Testis (tissue), 3 donors: ENCODE data around the gene LLGL2. TPM values are rescaled to one million over a fixed set of nuclear protein-coding genes. Genes with fewer than 3 reads are reported as not detected.

Experiments
- DNase-seq: peaks from one replicate; pipeline ENCODE4 v3.0.0-alpha.2; 2019
- H3K27ac ChIP-seq, 2 donors: fragments of 200-600 bp; sonication (generic); one replicate each; pipeline ENCODE4 v1.5.1; 2019
- H3K27me3 ChIP-seq: fragments of 200-600 bp; sonication (generic); one replicate; pipeline ENCODE4 v1.5.1; 2019
- H3K36me3 ChIP-seq: fragments of 200-600 bp; sonication (generic); one replicate; pipeline ENCODE4 v1.5.1; 2017; ENCODE audit warnings: low read depth; ENCODE audit errors: missing control alignments
- H3K4me1 ChIP-seq: fragments of 200-600 bp; sonication (generic); one replicate; pipeline ENCODE4 v1.5.1; 2019
- H3K4me3 ChIP-seq, 2 donors: fragments of 200-600 bp; sonication (generic); one replicate each; pipeline ENCODE4 v1.5.1; 2017 to 2019
- H3K9me3 ChIP-seq: fragments of 200-600 bp; sonication (generic); one replicate; pipeline ENCODE4 v1.5.1; 2017
- POLR2A ChIP-seq: fragments of 450-650 bp; IDR thresholded peaks from one replicate; pipeline ENCODE4 v1.6.1; 2017; ENCODE audit warnings: antibody characterized with exemption, mild to moderate bottlenecking, moderate library complexity
- WGBS, 2 donors: methylation state at CpG; one replicate each; pipeline ENCODE4 v1.1.5; 2018; 5-methylcytosine and 5-hydroxymethylcytosine counted together
- intact Hi-C: fragments of 100-400 bp; cut with DNase I; formaldehyde crosslinking; loops from one replicate; pipeline ENCODE4 v1.15.1; 2023; ENCODE audit warnings: low total_unique reads
- polyA plus RNA-seq: library from polyadenylated mRNA; stranded (reverse); fragments of 350-450 nt; fragmentation: Illumina TruSeq; extraction: RNeasy Lipid Tissue Mini Kit (QIAGEN cat#74804); gene quantifications from one replicate; pipeline ENCODE4 v1.2.3, GENCODE V29; 2014; ENCODE audit warnings: low read depth, low replicate concordance; ENCODE audit not compliant: insufficient read depth
- total RNA-seq, 2 donors: library from RNA; depleted of rRNA; stranded (reverse); fragments of >200 nt; gene quantifications; one replicate each; pipeline ENCODE4 v1.2.3, GENCODE V29; 2016
- TF ChIP-seq, protein P1 (sequence below), 3 experiments: fragments of 450-650 bp in 2 of 3; fragments of 200-600 bp in 1 of 3; sonication (generic) in 1 of 3; IDR thresholded peaks; one replicate each; pipeline ENCODE4 v1.5.1; 2016 to 2019; ENCODE audit warnings: antibody characterized with exemption in 3 of 3, mild to moderate bottlenecking in 2 of 3, moderate library complexity in 1 of 3

Gene LLGL2
- total and polyA plus RNA-seq, 3 donors from 2014 or later = 20.6 to 34.3 (median 22.9) TPM

DNA sequence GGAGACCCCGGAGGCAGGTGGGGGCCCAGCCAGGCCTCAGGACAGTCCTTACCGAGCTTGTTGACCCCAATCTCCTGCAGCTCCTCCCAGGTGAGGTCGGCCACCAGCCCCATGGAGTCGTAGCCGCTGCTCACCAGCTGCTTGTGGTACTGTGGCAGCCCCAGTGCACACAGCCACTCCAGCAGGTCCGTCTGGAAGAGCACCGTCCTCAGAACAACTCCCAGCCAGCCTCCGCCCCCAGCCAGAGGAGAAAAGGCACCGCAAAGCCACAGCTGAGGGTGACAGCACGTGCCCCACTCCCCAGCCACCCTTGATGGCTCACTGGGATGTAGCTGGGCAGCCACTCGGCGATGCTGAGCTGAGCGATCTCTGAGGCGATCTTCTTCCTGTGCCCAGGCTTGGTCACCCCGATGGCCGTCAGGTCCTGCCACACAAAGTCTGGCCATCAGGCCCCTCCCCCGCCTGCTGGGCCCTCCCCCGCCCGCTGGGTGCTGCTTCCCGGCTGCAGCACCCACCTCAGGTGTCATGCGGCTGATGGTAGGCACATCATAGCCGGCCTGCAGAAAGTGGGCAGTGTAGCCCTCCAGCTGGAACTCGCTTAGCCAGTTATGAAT, 22.1 kb upstream of the LLGL2 start:
- WGBS, 2 donors = 89 to 96% methylated on average over 10 to 18 of the region's 23 CpGs
- intact Hi-C loops = no loop called here
- H3K27ac ChIP-seq = no peak overlapping the region
- H3K4me1 ChIP-seq = peaks cover 32% of the 10 kb centered on the region
- no peaks in the 10 kb centered on the region for H3K36me3 ChIP-seq
- no peak overlapping the region for H3K4me3 ChIP-seq
- H3K9me3 ChIP-seq = no peaks in the 10 kb centered on the region
- TF ChIP-seq, protein P1, sequence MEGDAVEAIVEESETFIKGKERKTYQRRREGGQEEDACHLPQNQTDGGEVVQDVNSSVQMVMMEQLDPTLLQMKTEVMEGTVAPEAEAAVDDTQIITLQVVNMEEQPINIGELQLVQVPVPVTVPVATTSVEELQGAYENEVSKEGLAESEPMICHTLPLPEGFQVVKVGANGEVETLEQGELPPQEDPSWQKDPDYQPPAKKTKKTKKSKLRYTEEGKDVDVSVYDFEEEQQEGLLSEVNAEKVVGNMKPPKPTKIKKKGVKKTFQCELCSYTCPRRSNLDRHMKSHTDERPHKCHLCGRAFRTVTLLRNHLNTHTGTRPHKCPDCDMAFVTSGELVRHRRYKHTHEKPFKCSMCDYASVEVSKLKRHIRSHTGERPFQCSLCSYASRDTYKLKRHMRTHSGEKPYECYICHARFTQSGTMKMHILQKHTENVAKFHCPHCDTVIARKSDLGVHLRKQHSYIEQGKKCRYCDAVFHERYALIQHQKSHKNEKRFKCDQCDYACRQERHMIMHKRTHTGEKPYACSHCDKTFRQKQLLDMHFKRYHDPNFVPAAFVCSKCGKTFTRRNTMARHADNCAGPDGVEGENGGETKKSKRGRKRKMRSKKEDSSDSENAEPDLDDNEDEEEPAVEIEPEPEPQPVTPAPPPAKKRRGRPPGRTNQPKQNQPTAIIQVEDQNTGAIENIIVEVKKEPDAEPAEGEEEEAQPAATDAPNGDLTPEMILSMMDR (IDR thresholded peaks at IDR 0.05) = no peak
- TF ChIP-seq POLR2A = no peak
- H3K27me3 ChIP-seq = no peaks in the 10 kb centered on the region
- no peak for DNase-seq

DNA sequence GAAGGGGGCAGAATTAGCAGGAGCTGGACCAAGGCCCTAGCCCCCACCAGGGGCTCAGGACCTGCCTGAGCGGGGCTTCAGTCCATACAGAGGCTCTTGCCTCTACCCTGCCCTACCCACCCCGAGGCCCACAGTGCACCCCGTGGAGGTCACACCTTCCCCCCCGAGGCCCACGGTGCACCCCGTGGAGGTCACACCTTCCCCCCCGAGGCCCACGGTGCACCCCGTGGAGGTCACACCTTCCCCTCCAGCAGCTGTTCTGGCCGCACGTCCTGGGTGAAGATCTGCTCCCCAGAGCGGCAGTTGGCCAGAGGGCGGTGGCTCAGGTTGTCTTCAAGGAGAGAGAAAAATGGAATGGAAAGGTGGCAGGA, 21.5 kb upstream of the LLGL2 start:
- no peak for DNase-seq
- H3K27ac ChIP-seq = no peak overlapping the region
- 72 to 74% methylated on average over 12 to 13 of the region's 13 CpGs for WGBS, 2 donors
- intact Hi-C loops = no loop called here
- H3K36me3 ChIP-seq = no peaks in the 10 kb centered on the region
- TF ChIP-seq, protein P1 (IDR thresholded peaks at IDR 0.05) = no peak
- TF ChIP-seq POLR2A = no peak
- no peak overlapping the region for H3K4me3 ChIP-seq
- no peaks in the 10 kb centered on the region for H3K9me3 ChIP-seq
- H3K27me3 ChIP-seq = no peaks in the 10 kb centered on the region
- peaks cover 27% of the 10 kb centered on the region for H3K4me1 ChIP-seq

DNA sequence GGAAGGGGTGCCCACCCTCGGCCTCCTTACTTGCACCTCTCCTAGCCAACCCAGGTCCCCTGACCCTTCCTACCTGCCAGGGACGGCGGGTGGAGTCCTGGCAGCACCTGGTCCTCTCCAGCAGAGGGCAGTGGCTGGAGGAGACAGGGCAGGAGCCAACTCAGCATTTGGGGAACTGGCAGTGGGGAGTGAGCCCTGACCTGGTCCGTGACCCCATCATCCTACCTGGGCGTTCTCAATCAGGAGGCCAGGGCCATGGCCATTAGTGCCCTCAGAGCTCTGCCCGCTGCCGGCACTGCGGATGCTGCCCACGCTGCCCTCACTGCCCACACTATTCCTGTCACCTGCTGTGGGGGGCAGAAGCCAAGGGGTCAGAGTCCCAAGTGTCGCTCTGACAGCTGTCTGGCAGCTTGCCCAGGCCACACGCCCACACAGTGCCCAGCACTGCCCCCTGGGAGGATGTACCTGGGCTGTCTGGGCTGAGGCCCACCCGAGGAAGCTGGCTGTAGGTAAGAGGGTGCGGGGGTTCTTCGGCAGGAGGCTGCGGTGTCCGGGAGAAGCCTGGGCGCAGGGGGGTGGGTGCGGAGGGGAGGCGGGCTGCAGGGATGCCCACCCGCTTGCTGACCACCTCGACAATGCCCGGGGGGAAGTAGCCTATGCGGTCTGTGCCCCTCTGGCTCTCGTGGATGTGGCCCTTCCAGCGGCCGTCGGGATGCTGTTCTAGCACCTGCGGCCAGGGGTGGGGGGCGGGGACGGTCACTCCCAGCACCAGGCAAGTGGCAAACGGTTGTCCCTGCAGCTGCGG, 20.9 kb upstream of the LLGL2 start:
- TF ChIP-seq, protein P1 (IDR thresholded peaks at IDR 0.05) = peak in 2 of 3 experiments; percentile 39 to 49
- TF ChIP-seq POLR2A = no peak
- no peak overlapping the region for H3K4me3 ChIP-seq
- H3K27ac ChIP-seq = no peak overlapping the region
- WGBS, 2 donors = 79 to 82% methylated on average over 11 to 32 of the region's 32 CpGs
- H3K36me3 ChIP-seq = no peaks in the 10 kb centered on the region
- H3K9me3 ChIP-seq = no peaks in the 10 kb centered on the region
- intact Hi-C loops = no loop called here
- peaks cover 21% of the 10 kb centered on the region for H3K4me1 ChIP-seq
- no peaks in the 10 kb centered on the region for H3K27me3 ChIP-seq
- no peak for DNase-seq

DNA sequence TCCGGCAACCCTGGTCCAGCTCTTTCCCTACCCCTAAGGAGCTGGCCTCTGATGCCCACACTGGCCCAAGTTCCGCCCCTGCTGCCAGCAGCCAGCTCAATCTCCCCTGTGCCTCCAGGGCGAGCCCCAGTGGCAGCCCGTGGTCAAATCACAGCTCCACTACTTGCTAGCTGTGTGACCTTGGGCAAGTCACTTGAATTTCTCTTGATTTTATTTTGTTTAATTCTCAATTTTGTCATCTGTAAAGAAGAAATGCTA, 20.4 kb upstream of the LLGL2 start:
- 83% methylated on average over 4 of the region's 4 CpGs for WGBS, 2 donors
- Histone ChIP-seq H3K27ac (no peak overlapping the region), H3K9me3 (no peaks in the 10 kb centered on the region), H3K4me3 (no peak overlapping the region), H3K4me1 (peaks cover 16% of the 10 kb centered on the region), H3K27me3 (no peaks in the 10 kb centered on the region), H3K36me3 (no peaks in the 10 kb centered on the region)
- TF ChIP-seq, protein P1 (IDR thresholded peaks at IDR 0.05) = no peak
- TF ChIP-seq POLR2A = no peak
- intact Hi-C loops = no loop called here
- no peak for DNase-seq

DNA sequence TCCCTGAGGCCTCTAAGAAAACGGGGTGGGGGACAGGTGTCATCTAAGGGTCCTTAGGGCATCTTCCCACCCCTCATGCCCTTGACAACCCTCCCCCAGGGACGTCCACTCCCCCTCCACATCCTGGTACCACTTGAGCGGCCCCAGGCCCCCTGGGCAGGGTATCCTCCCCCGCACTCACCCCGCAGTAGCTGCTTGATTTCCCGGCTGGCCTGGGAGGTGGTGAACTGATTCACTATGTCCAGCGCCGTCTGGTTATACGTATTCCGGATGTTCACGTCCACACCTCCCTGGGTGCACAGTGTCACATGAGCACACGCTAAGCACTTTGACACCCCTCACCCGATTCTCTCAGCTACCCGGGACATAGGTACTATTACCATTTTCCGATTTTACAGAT, 19.9 kb upstream of the LLGL2 start:
- intact Hi-C loops = no loop called here
- no peak overlapping the region for H3K4me3 ChIP-seq
- H3K36me3 ChIP-seq = no peaks in the 10 kb centered on the region
- peaks cover 10% of the 10 kb centered on the region for H3K4me1 ChIP-seq
- no peaks in the 10 kb centered on the region for H3K27me3 ChIP-seq
- no peaks in the 10 kb centered on the region for H3K9me3 ChIP-seq
- no peak for DNase-seq
- TF ChIP-seq POLR2A = no peak
- TF ChIP-seq, protein P1 (IDR thresholded peaks at IDR 0.05) = no peak
- 79 to 86% methylated on average over 13 to 15 of the region's 15 CpGs for WGBS, 2 donors
- H3K27ac ChIP-seq = no peak overlapping the region
